ELR (cell line): Measurements from ENCODE around the gene C1GALT1C1.
"Not testable (repeated sequence)": the region's sequence is repeated elsewhere in the genome, so short reads cannot be mapped to it uniquely, and the experiment has no call there.

ENCODE experiments used
- DNase-seq: peaks from one replicate; pipeline ENCODE4 v3.0.0-alpha.2; 2015; ENCODE audit warnings: low read depth

C1GALT1C1 gene

DNA sequence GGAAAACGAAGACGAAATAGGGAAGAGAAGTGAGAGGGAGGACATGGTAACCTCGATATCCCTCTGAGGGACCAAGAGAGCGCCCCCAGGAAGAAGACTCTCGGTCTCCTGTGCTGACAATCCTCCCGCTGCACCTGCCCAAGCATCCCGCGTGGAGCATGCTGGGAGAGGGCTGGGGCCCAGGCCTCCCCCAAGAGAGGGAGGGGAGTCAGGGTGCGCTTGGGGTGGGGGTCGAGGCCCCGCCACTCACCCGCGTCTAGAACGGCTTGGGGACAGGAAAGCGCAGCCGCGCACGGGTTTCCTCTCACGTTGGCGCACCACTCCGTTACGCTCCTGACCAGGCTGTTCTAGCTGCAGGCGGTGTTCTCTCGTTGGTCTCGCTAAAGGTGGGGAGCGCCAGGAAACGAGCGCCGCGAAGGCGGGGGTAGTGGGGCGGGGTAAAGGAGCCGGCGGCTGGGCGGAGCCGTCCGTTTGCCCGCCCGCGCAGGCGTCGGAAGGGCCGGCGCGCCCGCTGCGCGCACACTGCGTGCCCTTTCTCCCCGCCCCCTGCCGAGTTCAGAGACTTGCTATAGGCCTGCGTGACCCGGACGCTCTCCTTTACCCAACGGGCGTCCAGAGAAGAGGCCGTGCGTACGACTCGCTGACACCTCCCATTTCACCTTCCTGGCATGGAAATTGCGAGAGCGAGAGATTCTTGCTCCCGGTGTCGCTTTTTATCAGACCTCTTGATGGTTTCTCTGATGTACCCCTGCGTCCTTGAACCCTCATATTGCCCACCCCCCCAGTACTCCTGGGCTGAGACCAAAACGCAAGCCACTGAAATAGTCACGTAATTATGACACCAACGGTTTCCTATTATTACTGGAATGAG lies at the start of gene C1GALT1C1:
Gene C1GALT1C1, minus strand, starts transcription at position 388 of the 871 bp plus-strand sequence. CDS start 2,888 bp downstream, outside the sequence.
- DNase-seq = peak; percentile 95

- DNase-seq = no peak
Measured at GRCh38 chrX:120677004-120677652, 47.3 kb upstream of the C1GALT1C1 start.

DNA sequence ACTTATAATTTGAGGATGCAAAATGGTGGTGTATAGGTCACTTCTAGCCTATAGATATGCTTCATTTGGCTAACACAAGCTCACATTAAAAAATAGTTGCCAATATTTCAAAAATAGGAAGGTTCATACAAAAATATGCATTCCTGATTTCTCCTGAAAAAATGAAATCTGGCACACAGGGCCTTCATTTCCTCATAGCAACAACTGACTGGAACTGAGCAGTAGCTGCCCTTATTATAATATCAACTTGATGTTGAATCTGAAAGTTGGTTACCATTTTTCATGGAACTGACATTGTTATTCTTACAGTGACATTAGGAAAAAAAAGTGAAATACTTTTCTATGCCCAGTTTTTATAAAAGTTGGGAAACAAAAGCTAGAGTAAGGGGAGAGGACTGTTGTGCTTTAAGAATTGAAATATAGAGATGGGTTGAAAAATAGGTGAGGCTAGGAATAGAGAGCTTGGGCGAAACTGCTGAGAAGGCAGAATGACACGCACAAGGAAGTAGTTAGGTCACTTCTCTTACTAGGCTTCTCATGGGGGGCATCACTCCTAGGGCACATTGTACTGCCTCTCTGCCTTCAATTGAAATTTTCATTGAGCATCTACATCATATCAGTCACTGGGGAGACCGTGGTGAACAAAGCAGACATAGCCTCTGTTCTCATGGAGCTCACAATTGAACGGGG lies 43.1 kb upstream of the C1GALT1C1 start:
- DNase-seq = no peak

DNA sequence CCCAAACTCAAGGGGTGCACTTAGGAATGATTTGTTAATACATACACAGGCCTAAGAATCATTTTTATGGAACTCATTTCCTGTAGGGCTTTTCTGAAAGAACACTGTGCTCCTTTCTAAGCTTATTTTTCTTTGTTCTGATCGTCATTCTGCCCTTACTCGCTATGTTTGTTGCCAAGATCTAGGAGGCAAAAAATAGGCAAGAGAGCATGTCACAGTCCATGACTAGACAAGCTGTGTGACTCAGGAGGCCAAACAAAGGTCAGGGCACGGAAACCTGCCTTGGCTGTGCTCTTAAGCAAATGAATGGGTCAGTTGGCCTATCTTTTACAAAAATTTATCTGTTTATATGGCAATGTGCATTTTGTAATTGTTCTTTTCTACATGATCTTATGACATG lies 42.5 kb upstream of the C1GALT1C1 start:
- DNase-seq = peak; percentile 81

- DNase-seq = no peak
Measured at GRCh38 chrX:120671963-120672362, 42.1 kb upstream of the C1GALT1C1 start.

GRCh38 chrX:120668357-120668756 lies 38.5 kb upstream of the C1GALT1C1 start:
- DNase-seq = no peak

DNA sequence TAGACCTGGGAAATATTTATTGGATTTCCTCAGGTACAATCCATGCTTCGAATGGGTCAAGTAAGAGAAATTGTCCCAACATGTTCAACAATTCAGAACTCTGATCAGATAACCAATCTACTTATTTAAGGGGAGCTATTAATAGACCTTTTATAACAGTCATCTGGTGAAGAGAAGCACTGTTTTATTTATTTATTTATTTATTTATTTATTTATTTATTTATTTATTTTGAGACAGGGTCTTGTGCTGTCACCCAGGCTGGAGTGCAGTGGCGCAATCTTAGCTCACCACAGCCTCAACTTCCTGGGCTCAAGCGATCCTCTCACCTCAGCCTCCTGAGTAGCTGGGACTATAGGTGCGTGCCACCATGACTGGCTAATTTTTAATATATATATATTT lies 34.7 kb upstream of the C1GALT1C1 start:
- not testable (repeated sequence) for DNase-seq

- peak; percentile 51 for DNase-seq
Measured at GRCh38 chrX:120664081-120664480, 34.2 kb upstream of the C1GALT1C1 start.

DNA sequence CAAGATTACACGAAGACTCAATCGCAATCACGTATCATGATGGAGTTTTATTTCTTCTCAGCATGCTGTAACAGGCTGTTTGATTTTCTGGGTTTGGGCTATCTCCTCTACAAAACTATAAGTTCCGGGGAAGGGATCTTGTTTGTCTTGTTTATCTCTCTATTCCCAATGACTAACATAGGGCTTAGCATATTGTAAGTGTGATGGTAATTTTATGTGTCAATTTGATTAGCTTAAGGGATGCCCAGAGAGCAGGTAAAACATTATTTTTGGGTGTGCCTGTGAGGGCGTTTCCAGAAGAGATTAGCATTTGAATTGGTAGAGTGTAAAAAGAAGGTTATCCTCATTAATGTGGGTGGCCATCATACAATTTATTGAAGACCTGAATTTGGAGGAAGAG lies 32.8 kb upstream of the C1GALT1C1 start:
- no peak for DNase-seq

GRCh38 chrX:120660637-120661036 lies 30.8 kb upstream of the C1GALT1C1 start:
- DNase-seq = no peak

DNA sequence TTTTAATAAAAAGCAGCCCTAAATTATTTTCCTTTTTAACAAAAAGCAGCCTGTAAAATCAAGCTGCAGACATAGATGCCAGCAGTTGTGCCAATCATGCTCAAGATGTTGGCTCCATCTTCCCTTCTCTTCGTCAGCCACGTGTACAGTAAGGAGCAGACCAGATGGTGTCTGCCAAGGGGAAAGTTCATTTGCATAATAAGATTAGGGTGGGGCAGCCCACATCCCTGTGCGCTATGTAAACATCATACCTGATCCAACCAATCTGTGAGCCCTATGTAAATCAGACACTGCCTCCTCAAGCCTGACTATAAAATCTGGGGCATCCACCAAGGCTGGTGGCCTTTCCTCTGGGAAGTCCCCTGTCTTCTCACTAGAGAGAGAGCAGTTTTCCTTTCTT lies 23.1 kb upstream of the C1GALT1C1 start:
- DNase-seq = no peak

GRCh38 chrX:120652256-120652655 lies 22.4 kb upstream of the C1GALT1C1 start:
- not testable (repeated sequence) for DNase-seq

DNA sequence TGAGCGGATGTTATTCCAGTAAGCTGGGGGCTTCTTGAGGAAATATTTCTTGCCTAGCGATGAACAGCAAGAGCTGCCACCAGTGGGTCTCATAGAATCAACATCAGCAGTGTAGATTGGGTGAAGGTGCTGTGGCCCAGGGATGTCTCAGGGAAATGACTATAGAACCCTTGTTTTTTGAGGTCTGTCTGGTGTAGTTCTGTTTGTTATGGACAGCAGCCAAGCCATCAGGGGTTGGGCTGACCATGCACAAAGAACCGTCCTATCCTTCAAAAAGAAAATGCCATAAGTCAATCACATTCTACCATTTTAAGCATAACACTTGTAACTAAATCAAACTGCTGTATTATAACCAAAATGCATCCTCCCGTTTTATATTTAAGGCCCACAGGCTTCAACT lies 17.3 kb upstream of the C1GALT1C1 start:
- no peak for DNase-seq

GRCh38 chrX:120642871-120643270 lies 13.0 kb upstream of the C1GALT1C1 start:
- no peak for DNase-seq

- no peak for DNase-seq
Measured at GRCh38 chrX:120638619-120639018, 8.8 kb upstream of the C1GALT1C1 start.

GRCh38 chrX:120625371-120625770 lies 4.5 kb downstream of the C1GALT1C1 start:
- DNase-seq = no peak

- DNase-seq = no peak
Measured at GRCh38 chrX:120617996-120618630, 11.7 kb downstream of the C1GALT1C1 start.

GRCh38 chrX:120614816-120615215 lies 15.0 kb downstream of the C1GALT1C1 start:
- no peak for DNase-seq

GRCh38 chrX:120612086-120612485 lies 17.8 kb downstream of the C1GALT1C1 start:
- DNase-seq = no peak

DNA sequence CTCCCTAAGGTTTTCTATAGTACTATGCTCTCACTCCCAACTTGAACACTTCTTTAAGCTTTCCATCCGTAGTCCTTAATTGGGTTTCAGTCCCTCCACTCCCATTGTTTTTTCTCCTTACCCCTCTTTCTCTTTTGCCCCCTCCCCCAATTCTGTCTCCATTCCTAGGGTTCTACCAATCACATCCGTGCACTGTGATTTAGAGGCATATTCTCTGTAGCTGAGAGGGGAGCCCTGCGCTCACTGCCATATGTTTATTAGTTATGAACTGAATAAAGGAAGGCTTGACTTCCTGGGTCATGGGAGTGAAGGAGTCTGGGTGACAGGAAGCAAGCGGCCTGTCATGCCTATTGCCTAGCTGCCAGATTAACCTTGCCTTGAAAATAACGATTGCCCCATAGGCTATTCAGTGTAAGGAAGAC lies 25.5 kb downstream of the C1GALT1C1 start:
- peak; percentile 64 for DNase-seq

DNA sequence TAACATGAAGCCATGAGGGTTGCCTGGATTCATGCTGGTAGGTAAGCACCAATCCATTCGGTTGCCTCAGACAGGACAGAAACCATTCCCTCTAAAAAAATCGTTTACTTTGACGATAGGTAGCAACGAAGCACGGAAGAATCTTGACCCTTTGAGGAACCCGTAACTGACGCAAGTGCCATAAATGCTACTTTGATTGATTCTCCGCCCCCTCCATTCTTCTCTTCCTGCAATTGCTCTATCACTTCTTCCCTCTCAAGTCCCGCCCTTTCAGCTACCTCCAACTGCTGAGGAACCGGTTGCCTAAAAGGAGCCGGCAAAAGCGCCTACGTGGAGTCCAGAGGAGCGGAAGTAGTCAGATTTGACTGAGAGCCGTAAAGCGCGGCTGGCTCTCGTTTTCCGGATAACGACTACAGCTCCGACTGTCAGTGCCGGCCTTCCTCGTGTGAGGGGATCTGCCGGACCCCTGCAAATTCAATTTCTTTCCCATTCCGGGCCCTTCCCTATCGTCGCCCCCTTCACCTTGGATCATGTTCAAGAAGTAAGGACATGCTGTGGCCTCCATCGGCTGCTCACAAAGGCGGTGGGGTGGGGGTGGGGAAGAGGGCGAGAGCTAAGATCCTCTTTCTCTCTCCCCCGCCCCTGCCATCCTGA lies 26.0 kb downstream of the C1GALT1C1 start, which contains the start of gene MCTS1:
Gene MCTS1, plus strand, starts transcription at position 395 of the 654 bp plus-strand sequence. Its CDS starts 136 bp downstream, at position 531.
- DNase-seq = peak; percentile 96
